ENCODE data around the gene GALNT2. TPM values are rescaled to one million over a fixed set of nuclear protein-coding genes. Genes with fewer than 3 reads are reported as not detected.
A peak's percentile ranks its signal among the peaks of the same experiment; 100 is the strongest.

Gene GALNT2
- total and polyA plus RNA-seq, 7 donors, result 8.4 to 43.8 (median 37.1) TPM

- Histone ChIP-seq H3K27me3 (no peaks in the 10 kb centered on the region), H3K36me3 (no peaks in the 10 kb centered on the region), H3K9me3 (no peaks in the 10 kb centered on the region), H3K4me3 (no peak overlapping the region), H3K27ac (no peak overlapping the region), H3K4me1 (peaks cover 0 to 78% (median 64%) of the 10 kb centered on the region in 4 donors)
- intact Hi-C loops (cut with DNase I), result loop anchor here (5.0 kb wide), 1 partner anchor 49 kb away; no protein-coding TSS in a partner anchor
- 85 to 93% methylated on average over 6 of the region's 6 CpGs for WGBS, 2 donors
- TF ChIP-seq POLR2AphosphoS5 (IDR thresholded peaks at IDR 0.05), result no peak
- no peak for TF ChIP-seq POLR2A (IDR thresholded peaks at IDR 0.05)
- no peak for TF ChIP-seq EP300 (IDR thresholded peaks at IDR 0.05)
- TF ChIP-seq CTCF (IDR thresholded peaks at IDR 0.05), result no peak
- DNase-seq, result no peak
Observed at GRCh38 chr1:230107941-230108340, 40.9 kb downstream of the GALNT2 start.

GRCh38 chr1:230108580-230108979 lies 41.5 kb downstream of the GALNT2 start:
- Histone ChIP-seq H3K27ac (no peak overlapping the region), H3K36me3 (no peaks in the 10 kb centered on the region), H3K4me3 (no peak overlapping the region), H3K4me1 (peaks cover 0 to 78% (median 62%) of the 10 kb centered on the region in 4 donors), H3K27me3 (no peaks in the 10 kb centered on the region), H3K9me3 (no peaks in the 10 kb centered on the region)
- no peak for TF ChIP-seq CTCF (IDR thresholded peaks at IDR 0.05)
- TF ChIP-seq POLR2A (IDR thresholded peaks at IDR 0.05), result no peak
- no peak for TF ChIP-seq EP300 (IDR thresholded peaks at IDR 0.05)
- no peak for TF ChIP-seq POLR2AphosphoS5 (IDR thresholded peaks at IDR 0.05)
- intact Hi-C loops (cut with DNase I), result loop anchor here (5.0 kb wide), 1 partner anchor 49 kb away; no protein-coding TSS in a partner anchor
- 94 to 95% methylated on average over 12 of the region's 12 CpGs for WGBS, 2 donors
- DNase-seq, result peak; percentile 20

- DNase-seq, result no peak
- H3K4me3 ChIP-seq, result no peak overlapping the region
- no peaks in the 10 kb centered on the region for H3K36me3 ChIP-seq
- H3K27ac ChIP-seq, result no peak overlapping the region
- whole genome bisulfite sequencing, 2 donors, result 92 to 93% methylated on average over 11 of the region's 11 CpGs
- no peaks in the 10 kb centered on the region for H3K27me3 ChIP-seq
- intact Hi-C loops (cut with DNase I), result loop anchor here (5.0 kb wide), 1 partner anchor 48 kb away; no protein-coding TSS in a partner anchor
- H3K9me3 ChIP-seq, result no peaks in the 10 kb centered on the region
- no peak for TF ChIP-seq POLR2AphosphoS5 (IDR thresholded peaks at IDR 0.05)
- H3K4me1 ChIP-seq, result peaks cover 0 to 73% (median 57%) of the 10 kb centered on the region in 4 donors
Observed at GRCh38 chr1:230109066-230109465, 42.0 kb downstream of the GALNT2 start.

- Histone ChIP-seq H3K4me1 (peaks cover 0 to 63% (median 47%) of the 10 kb centered on the region in 4 donors), H3K27ac (peak overlapping the region in 3 of 4 donors; percentile 1 to 51 (median 2)), H3K4me3 (no peak overlapping the region), H3K27me3 (no peaks in the 10 kb centered on the region), H3K36me3 (no peaks in the 10 kb centered on the region), H3K9me3 (no peaks in the 10 kb centered on the region)
- no peak for TF ChIP-seq POLR2A (IDR thresholded peaks at IDR 0.05)
- TF ChIP-seq POLR2AphosphoS5 (IDR thresholded peaks at IDR 0.05), result peak; percentile 33 to 76 (median 70)
- WGBS, 2 donors, result 40 to 42% methylated on average over 11 of the region's 11 CpGs
- DNase-seq, result peak; percentile 73
- intact Hi-C loops (cut with DNase I), result loop anchor here (5.0 kb wide), 1 partner anchor 47 kb away; no protein-coding TSS in a partner anchor
Observed at GRCh38 chr1:230109895-230110667, 43.0 kb downstream of the GALNT2 start.

GRCh38 chr1:230110971-230111370 lies 43.9 kb downstream of the GALNT2 start:
- Histone ChIP-seq H3K27ac (no peak overlapping the region), H3K27me3 (no peaks in the 10 kb centered on the region), H3K36me3 (no peaks in the 10 kb centered on the region), H3K4me3 (no peak overlapping the region), H3K4me1 (peaks cover 0 to 54% (median 38%) of the 10 kb centered on the region in 4 donors), H3K9me3 (no peaks in the 10 kb centered on the region)
- intact Hi-C loops (cut with DNase I), result no loop called here
- DNase-seq, result no peak
- TF ChIP-seq EP300 (IDR thresholded peaks at IDR 0.05) (no peak), CTCF (IDR thresholded peaks at IDR 0.05) (no peak), POLR2AphosphoS5 (IDR thresholded peaks at IDR 0.05) (no peak), POLR2A (IDR thresholded peaks at IDR 0.05) (no peak)
- WGBS, 2 donors, result 92 to 97% methylated on average over 8 of the region's 8 CpGs
